HUES64 (cell line): ENCODE results near the gene IGSF8.

Source experiments
- H3K27ac ChIP-seq: 2 replicates; pipeline ENCODE4 v1.7.0; 2013; ENCODE audit warnings: low read depth, low read length, inconsistent platforms
- H3K27me3 ChIP-seq: 2 replicates; pipeline ENCODE4 v1.6.1; 2013; ENCODE audit warnings: mild to moderate bottlenecking, low read length; ENCODE audit not compliant: insufficient read depth
- H3K36me3 ChIP-seq: 2 replicates; pipeline ENCODE4 v1.6.1; 2013; ENCODE audit warnings: mild to moderate bottlenecking, low read length; ENCODE audit not compliant: insufficient read depth
- H3K4me1 ChIP-seq: 2 replicates; pipeline ENCODE4 v1.6.1; 2013; ENCODE audit warnings: mild to moderate bottlenecking, low read length, moderate library complexity; ENCODE audit not compliant: insufficient read depth
- H3K4me3 ChIP-seq: 2 replicates; pipeline ENCODE4 v1.5.1; 2013; ENCODE audit warnings: mild to moderate bottlenecking, low read length, moderate library complexity
- H3K9ac ChIP-seq: 2 replicates; pipeline ENCODE4 v1.6.1; 2013; ENCODE audit warnings: mild to moderate bottlenecking, low read depth, low read length
- H3K9me3 ChIP-seq: 2 replicates; pipeline ENCODE4 v1.6.1; 2013; ENCODE audit warnings: low read depth, low read length; ENCODE audit not compliant: insufficient read depth
- WGBS: fragments of 150-250, 120-280 bp; methylation state at CpG from one replicate; pipeline ENCODE4 v1.1.7; 2013; ENCODE audit warnings: missing lambda C conversion rate; 5-methylcytosine and 5-hydroxymethylcytosine counted together

IGSF8 gene

DNA sequence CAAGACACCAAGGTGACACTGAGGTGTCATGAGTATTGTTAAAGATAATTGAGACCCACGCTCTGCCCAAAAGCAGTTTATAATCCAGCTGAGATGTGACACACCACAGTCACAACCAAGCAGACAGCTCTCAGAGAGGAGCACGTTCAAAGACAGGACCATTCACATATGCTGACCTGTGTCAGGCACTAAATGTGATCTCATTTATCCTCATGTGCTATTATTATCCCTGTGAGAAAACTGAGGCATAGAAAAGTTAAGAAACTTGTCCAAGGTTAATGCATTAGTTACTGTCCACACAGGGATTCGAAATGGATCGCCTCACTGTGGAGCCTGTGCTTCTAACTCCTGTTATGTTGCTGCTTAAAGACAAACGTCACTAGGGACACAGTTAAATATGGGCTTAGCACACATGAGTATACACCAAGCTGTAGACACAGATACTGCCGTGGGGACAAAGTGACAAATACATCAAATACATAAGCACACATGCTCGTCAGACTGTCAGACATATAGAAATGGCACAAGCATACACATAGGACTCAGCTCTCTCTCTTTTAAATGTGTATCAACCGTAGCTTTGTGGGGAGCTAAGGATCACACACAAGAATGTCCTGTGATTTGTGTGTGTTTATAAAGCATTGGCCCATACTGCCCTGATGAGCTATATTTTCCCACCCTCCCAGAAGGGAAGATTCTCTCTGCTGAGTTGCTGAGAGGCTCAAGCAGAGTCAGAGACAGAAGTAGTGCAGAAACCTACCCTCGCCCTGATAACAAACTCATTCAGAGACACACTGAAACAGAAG, 3.5 kb upstream of the IGSF8 start:
- Histone ChIP-seq H3K9me3 (no peaks in the 10 kb centered on the region), H3K27me3 (peaks cover 10% of the 10 kb centered on the region; the same call in 1 of the 2 replicates), H3K4me1 (peaks cover 31% of the 10 kb centered on the region), H3K9ac (no peak overlapping the region), H3K27ac (no peak overlapping the region), H3K4me3 (no peak overlapping the region), H3K36me3 (no peaks in the 10 kb centered on the region)
- 84% methylated on average over 9 of the region's 9 CpGs for WGBS

DNA sequence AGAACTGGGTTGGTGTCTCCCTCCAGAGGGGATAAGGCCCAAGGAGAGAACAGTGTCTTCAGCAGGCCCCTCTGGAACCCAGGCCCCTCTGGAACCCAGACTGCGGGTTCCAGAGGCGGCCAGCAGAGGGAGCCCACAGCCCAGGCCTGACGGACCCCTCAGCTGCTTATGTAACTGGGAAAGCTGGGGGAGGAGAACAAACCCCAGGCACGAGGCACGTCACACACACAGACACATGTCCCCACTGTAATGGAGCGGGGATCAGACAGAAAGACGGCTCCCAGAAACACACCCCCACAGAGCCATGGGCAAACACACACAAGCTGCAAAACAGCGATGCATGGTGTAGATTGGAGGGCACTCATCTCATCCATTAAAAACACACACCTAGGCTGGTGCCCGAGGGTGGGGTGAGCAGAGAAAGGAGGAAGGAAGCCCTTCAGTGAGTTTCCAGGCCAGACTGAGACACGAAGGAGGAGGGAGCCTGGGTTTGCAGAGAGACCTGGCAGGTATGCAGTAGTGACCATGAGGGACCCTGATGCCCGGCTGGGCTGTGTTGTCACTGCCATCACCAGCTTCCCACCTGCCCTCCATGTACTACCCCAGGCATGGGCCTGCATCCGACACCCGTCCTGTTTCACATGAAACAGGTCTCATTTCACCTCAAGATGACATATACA, 2.8 kb upstream of the IGSF8 start:
- Histone ChIP-seq H3K9ac (0 out of 2 replicates have a peak overlapping the region, but pooled peaks have one; percentile 38), H3K36me3 (no peaks in the 10 kb centered on the region), H3K27ac (no peak overlapping the region), H3K4me3 (no peak overlapping the region), H3K27me3 (peaks cover 10% of the 10 kb centered on the region; the same call in 1 of the 2 replicates), H3K4me1 (peaks cover 39% of the 10 kb centered on the region), H3K9me3 (no peaks in the 10 kb centered on the region)
- WGBS: 30% methylated on average over 12 of the region's 13 CpGs

DNA sequence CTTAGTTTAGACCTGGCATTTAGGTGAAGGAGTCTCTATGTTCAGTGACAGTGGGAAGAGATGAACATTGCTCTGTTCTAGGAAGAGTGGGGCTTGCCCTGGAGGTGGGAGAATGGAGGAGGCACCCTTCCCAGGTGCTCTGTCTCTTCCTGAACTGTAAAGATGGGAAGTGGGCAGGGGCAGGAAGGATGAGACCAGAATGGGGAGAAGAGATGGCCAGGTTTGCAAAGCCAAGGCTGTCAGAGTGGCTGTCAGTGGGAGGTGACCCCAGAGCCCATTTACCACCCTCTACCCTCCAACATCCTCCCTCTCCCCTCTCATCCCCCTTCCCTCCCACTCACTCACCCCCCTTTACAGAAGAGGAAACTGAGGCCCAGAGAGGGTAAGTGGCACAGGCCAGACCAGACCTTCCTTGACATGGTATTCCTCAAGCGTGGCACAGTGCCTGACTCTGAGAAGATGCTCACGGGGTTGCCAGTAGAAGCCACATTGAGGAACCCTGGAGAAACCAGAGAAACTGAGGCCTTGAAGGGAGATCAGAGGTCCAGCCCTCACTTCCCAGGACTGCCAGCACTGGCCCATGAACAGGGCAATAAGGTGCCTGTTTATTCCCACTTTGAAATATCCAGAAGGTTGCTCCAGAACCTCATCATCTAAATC, 1.4 kb upstream of the IGSF8 start:
- Histone ChIP-seq H3K9ac (no peak overlapping the region), H3K27ac (no peak overlapping the region), H3K4me3 (no peak overlapping the region), H3K27me3 (peaks cover 10% of the 10 kb centered on the region; the same call in 1 of the 2 replicates), H3K9me3 (no peaks in the 10 kb centered on the region), H3K36me3 (peaks cover 2% of the 10 kb centered on the region; the same call in 1 of the 2 replicates), H3K4me1 (peaks cover 48% of the 10 kb centered on the region)
- WGBS: 95% methylated on average over 2 of the region's 2 CpGs

DNA sequence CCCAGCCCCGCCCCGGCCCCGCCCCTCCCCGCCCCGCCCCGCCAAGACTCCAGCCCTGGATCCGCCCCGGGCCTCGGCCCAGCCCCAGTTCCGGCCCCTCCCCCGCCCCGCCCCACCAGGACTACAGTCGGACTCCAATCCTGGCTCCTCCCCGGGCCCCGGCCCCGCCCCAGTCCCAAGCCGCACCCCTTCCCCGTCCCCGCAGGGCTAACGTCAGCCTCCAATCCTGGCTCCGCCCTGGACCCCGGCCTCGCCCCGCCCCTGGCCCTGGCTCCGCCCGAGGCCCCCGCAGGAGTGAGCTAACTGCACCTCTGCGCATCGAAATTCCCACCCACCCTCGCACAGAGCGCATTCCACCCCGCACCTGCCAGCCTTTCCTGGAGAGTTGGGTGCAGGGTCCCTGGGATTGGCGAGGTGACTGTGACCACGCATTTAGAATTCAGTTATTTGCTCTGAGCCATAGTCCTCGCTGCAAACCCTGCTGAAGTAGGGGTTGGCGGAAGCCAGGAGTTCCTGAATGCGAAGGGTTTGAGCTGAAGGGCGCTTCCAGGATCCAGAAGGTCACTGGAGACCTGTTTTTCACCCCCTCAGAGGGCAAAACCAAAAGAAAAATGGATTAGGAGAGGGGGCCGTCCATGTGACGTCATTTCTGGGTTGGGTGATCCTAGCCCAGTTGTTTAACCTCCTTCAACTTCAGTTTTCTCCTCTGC, 588 bp upstream of the IGSF8 start:
- H3K9me3 ChIP-seq: no peaks in the 10 kb centered on the region
- H3K27ac ChIP-seq: peak overlapping the region; percentile 13; the same call in 1 of the 2 replicates
- H3K4me3 ChIP-seq: peak overlapping the region; percentile 55
- peak overlapping the region; percentile 44; the same call in 1 of the 2 replicates for H3K9ac ChIP-seq
- H3K27me3 ChIP-seq: peaks cover 10% of the 10 kb centered on the region; the same call in 1 of the 2 replicates
- WGBS: 9% methylated on average over 28 of the region's 40 CpGs
- peaks cover 10% of the 10 kb centered on the region for H3K36me3 ChIP-seq
- H3K4me1 ChIP-seq: peaks cover 40% of the 10 kb centered on the region

DNA sequence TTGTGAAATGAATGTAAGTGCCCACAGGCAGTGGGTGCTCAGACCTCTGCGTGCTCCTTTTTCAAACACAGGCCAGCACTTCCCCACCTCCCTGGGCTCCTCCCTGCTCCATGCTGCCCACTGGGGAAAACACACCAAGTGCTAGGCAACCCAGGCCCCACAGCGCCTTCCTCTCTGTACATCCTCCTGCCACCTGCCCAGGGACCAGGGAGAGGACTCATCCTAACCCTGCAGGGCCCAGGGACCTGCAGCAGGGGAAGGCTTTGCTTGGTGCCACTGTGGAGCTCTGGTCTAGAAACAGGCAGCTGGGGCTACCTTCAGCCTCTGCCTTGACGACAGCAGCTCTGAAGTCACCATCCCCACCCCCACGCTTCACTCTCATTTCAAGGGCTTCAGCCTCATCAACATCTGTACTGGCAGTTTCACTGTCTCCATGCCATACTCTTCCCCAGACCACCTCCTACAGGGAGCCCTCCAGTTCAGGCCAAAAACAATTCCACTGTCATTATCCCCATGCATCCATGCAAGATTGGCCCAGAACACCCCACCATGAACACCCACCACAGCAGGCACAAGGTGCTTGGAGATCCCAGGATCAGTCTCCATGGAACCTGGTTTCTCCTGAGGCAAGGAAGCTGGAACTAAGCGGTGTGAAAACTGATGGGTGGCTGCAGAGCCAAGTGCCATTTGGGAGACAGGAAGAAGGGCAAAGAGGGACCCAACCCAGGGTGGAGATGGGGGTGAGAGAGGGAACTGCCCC, 1.1 kb downstream of the IGSF8 start:
- Histone ChIP-seq H3K9ac (peak overlapping the region; percentile 46; the same call in 1 of the 2 replicates), H3K27ac (no peak overlapping the region), H3K4me3 (peak overlapping the region; percentile 73), H3K4me1 (peaks cover 34% of the 10 kb centered on the region), H3K27me3 (peaks cover 10% of the 10 kb centered on the region; the same call in 1 of the 2 replicates), H3K36me3 (peaks cover 23% of the 10 kb centered on the region), H3K9me3 (no peaks in the 10 kb centered on the region)
- WGBS: 41% methylated on average over 5 of the region's 5 CpGs

DNA sequence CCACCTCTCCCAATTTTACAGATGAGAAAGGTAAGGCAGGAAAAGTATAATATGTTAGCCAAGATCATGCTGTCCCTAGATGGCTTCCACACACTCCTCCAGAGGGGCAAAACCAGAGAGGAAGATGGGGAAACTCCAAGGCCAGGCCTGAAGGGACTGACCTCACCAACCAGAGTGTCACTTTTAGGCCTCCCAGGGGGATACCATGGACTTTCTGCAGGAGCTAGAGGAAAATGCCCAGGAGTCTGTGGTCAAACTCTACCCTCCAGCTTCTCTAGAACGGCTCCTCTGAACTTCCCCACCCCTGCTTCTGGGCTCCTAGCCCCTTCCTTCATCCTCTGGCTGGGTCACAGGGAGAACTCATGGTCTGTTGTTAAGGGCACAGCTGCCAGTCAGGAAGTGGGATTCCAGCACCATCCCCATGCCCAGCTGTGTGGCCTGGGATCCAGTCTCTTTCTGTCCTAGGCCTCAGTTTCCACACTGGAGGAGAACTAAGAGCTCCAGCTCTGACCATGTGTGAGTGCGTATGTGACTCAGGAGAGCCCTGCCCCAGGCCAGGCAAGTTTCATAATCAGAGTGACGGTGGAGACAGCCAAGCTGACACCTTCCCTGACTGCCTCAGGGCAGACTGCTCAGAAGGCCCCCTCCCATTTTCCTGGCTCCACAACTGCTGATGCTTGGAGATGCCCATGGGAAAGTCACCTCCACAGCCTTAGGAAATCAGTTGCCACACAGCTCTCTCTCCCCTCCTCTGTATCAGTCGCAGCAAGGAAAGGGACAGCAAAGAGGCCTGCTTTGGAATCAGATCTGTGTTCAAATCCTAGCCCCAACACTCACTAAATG, 1.9 kb downstream of the IGSF8 start:
- peaks cover 10% of the 10 kb centered on the region; the same call in 1 of the 2 replicates for H3K27me3 ChIP-seq
- no peak overlapping the region for H3K9ac ChIP-seq
- WGBS: 60% methylated on average over 4 of the region's 4 CpGs
- H3K36me3 ChIP-seq: peaks cover 31% of the 10 kb centered on the region
- peak overlapping the region; percentile 77; the same call in 1 of the 2 replicates for H3K27ac ChIP-seq
- H3K4me3 ChIP-seq: peak overlapping the region; percentile 9; the same call in 1 of the 2 replicates
- peaks cover 34% of the 10 kb centered on the region for H3K4me1 ChIP-seq
- no peaks in the 10 kb centered on the region for H3K9me3 ChIP-seq

DNA sequence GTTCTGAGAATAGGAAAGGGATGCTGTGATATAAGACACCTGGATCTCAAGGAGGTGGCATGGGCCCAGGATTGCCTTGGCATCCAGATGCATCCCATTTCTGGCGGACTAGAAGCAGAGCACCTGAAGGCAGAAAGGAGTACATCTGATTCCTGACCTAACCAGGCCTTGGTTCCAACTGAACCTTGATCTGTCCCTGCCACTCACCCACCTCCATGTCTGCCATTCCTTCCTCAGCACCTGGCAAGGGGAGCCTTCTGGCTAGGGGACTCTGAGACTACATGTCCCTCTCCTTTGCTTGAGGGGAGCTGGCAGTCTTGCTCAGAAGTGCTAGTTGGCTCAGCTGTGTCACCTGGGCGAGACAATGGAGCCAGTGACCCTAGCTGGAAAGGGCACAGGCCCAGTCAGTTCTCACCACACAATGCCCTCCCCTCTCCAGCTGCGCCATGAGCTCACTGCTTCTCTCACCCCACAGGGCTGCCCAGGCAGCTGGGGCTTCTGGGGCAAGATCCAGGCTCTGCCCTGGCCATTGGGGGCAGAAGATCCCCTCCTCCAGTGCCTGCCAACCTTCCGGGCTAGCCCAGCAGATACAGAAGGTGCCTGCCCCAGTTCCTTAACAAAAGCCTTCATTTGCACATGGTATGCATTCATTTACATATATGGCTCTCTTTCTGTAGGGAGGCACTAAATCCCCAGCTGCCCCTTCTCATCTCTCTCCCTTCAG, 2.9 kb downstream of the IGSF8 start:
- peaks cover 31% of the 10 kb centered on the region for H3K36me3 ChIP-seq
- H3K4me3 ChIP-seq: peak overlapping the region; percentile 25; the same call in 1 of the 2 replicates
- H3K4me1 ChIP-seq: peaks cover 31% of the 10 kb centered on the region
- peak overlapping the region; percentile 77; the same call in 1 of the 2 replicates for H3K27ac ChIP-seq
- H3K9ac ChIP-seq: peak overlapping the region; percentile 48; the same call in 1 of the 2 replicates
- peaks cover 10% of the 10 kb centered on the region; the same call in 1 of the 2 replicates for H3K27me3 ChIP-seq
- 61% methylated on average over 4 of the region's 4 CpGs for WGBS
- no peaks in the 10 kb centered on the region for H3K9me3 ChIP-seq

DNA sequence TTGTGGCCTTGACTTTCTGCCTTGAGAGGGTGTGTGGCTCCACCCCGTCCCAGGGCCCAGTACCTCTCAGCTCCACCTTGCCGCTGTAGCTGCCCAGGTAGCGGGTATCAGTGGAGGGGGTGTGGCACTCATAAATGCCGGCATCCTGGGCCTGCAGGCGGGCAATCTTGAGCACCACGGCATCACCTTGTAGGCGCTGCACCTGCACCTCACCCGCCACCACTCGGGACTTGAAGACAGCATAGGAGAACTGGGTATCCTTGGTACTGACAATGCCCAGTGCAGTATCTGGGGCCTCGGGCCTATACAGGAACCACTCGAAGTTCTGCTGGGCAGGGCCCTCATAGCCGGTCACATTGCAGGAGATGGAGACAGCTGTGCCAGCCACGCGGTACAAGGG, 3.6 kb downstream of the IGSF8 start:
- no peaks in the 10 kb centered on the region for H3K9me3 ChIP-seq
- peaks cover 6% of the 10 kb centered on the region; the same call in 1 of the 2 replicates for H3K27me3 ChIP-seq
- peaks cover 31% of the 10 kb centered on the region for H3K4me1 ChIP-seq
- WGBS: 96% methylated on average over 14 of the region's 14 CpGs
- H3K36me3 ChIP-seq: peaks cover 31% of the 10 kb centered on the region
- H3K9ac ChIP-seq: no peak overlapping the region
- no peak overlapping the region for H3K27ac ChIP-seq
- H3K4me3 ChIP-seq: no peak overlapping the region

DNA sequence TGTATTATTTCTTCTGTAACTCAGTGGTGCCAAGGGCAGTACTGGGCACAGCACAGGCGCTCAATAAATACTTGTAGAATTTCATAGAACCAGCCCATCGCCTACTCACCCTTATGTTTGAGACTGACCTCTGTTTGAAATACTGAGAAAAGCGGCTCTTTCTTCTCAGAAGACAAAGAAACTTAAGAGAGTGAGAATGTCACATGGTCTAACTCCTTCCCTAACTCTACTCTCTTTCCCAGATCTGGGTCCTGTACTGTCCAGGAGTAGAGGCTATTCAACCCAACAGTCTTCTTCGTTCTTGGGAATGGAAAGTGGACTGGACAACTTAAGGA, 4.2 kb downstream of the IGSF8 start:
- Histone ChIP-seq H3K4me1 (peaks cover 28% of the 10 kb centered on the region), H3K4me3 (no peak overlapping the region), H3K9me3 (no peaks in the 10 kb centered on the region), H3K27me3 (peaks cover under 1% of the 10 kb centered on the region; the same call in 1 of the 2 replicates), H3K9ac (no peak overlapping the region), H3K27ac (no peak overlapping the region), H3K36me3 (peaks cover 31% of the 10 kb centered on the region)
- WGBS: 95% methylated on average over 4 of the region's 4 CpGs
